GM21360 (cell line): ENCODE data around the gene PCSK4.
"Not testable (repeated sequence)": the region's sequence is repeated elsewhere in the genome, so short reads cannot be mapped to it uniquely, and the experiment has no call there.

Experiments used
- ATAC-seq: cut with Tn5 transposase; IDR thresholded peaks from one replicate; pipeline ENCODE4 v1.9.1; 2021; ENCODE audit warnings: mild to moderate bottlenecking, moderate library complexity; ENCODE audit not compliant: unreplicated experiment

The PCSK4 gene

GRCh38 chr19:1522838-1523237, 32.7 kb upstream of the PCSK4 start:
- no peak for ATAC-seq

DNA sequence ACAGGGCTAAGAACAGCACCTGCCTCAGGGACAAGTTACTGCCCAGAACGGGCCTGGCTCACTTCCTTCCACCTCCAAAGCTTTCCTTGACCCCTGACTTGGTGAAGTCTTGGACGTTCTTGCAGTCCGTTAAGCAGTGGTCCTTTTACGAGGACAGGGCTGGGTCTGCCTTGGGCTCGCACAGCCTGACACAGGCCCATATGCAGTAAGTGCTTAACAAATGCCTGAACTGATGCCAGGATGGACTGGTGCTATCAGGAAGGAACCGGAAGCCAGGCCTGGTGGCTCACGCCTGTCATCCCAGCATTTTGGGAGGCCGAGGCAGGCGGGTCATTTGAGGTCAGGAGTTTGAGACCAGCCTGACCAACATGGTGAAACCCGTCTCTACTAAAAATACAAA, 31.9 kb upstream of the PCSK4 start:
- ATAC-seq = no peak

GRCh38 chr19:1521636-1522035, 31.5 kb upstream of the PCSK4 start:
- no peak for ATAC-seq

GRCh38 chr19:1520203-1520780, 30.1 kb upstream of the PCSK4 start:
- no peak for ATAC-seq

- ATAC-seq = not testable (repeated sequence)
These were observed 29.7 kb upstream of the PCSK4 start for GRCh38 chr19:1519802-1520201.

DNA sequence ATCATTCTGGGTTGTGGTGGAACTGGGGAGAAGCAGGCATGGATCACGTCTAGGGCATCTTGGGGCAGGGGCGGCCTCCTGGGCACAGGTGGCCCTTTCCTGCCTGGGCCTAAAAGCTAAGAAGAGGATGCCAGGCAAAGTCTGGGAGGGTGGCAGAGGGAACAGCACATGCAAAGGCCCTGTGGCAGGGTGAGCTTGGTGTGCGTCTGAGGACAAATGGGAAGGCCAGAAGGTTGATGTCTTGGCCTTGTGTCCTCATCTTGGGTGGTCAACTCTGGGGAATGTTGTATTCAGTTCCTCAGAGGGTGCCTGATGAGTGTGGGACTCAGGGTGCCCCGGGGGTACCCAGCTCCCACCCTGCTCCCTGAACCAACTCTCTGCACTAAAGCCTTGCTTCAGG, 28.3 kb upstream of the PCSK4 start:
- ATAC-seq = no peak

DNA sequence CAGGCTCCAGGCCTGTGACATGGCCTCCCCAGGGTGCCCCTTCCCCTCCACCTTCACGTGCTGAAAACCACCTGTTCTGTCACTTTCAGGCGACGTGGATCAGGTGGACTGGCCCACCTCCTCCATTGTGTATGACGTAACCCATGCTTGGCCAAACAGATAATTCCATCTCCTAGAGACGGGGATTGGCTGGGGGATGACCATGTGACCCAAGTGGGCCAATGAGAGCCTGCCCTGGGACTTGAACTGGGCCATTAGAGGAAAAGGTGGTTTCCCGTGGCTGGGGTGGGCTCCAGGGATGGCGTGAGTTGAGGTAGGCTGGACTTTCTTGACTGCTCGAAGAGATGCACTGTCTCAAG, 26.2 kb upstream of the PCSK4 start:
- no peak for ATAC-seq

- no peak for ATAC-seq
These were observed 25.0 kb upstream of the PCSK4 start for GRCh38 chr19:1514986-1515721.

- ATAC-seq = no peak
These were observed 24.1 kb upstream of the PCSK4 start for GRCh38 chr19:1514295-1514661.

- ATAC-seq = no peak
These were observed 23.5 kb upstream of the PCSK4 start for GRCh38 chr19:1513499-1514294.

DNA sequence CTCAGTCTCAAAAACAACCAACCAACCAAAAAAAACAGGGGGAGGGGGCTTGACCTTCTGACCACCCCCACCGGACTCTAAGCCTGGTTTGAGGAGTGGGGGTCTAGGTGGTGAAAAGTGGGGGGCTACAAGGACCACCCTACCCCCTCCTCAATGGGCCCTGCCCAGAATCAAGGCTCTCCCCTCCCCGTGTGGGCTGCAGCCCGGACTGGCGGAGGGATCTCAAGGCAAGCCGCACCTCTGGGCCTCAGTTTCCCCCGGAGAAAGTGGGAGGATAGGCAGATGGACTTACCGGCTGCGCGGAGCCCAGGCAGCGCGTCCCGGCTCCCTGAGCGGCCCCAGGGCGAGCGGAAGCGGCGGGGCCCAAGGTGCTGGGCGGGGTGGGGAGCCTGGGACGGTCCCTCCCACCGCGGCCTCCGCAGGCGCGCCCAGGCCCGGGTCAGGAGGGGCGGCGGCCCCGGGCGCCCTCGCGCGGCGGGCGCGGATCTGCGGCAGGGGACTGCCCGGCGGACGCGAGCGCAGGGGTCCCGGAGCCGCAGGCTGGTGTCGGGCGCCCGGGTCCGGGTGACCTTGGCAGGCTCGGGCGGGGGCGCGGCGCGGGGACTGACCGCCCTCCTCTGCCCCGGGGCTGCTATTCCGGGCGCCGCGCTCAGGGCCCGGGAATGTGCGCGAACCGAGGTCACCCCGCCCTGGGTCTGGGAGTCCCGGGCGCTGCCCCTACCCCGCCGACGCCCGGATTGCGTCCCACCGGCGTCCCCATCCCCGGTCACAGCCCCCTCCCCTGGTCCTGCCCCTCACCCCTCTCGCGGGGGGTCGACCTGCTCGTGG, 22.7 kb upstream of the PCSK4 start, which contains the start of gene ADAMTSL5:
Gene ADAMTSL5 (minus strand): TSS at position 349 of the 828 bp plus-strand sequence. CDS start 2,076 bp downstream, outside the sequence.
- ATAC-seq = no peak

DNA sequence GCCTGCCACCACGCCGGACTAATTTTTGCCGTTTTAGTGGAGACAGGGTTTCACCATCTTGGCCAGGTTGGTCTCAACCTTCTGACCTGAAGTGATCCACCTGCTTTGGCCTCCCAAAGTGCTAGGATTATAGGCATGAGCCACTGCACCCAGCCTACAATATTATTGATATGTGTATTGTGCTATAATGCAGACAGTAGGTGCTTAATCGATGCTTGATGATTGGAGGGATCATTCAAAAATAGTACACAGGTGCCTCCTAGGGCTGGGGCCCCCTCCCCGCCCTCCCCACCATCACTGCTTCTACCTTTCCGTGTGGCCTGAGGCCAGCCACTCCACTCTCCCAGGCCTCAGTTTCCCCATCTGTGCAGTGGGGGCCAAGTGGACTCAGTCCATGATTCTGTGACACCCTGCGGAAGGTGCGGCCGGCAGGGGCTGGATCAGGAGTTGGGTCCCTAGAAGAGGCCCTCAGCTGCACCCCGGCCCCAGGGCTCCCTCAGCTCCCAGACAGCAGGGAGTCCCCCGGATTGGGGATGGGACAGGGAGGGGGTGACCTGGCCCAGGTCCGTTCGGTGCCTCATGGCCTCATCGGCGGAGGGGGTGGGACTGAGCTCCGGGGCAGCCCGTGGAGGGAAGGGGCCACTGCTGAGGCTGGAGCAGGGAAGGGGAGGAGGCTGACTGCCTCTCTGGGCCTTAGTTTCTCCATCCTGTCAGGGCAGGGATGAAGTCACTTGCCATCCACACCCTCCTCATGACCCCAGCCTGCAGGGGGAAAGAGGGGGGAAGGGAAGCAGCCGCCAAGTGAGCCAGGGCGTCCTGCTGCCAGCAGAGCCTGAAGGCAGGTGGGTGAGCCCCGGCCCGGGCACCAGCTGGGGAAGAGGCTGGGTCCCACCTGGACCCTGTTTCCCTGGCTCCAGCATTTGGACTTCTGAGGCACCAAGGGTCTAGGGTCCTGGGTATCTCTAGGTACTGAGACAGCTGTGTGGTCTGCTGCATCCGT, 21.5 kb upstream of the PCSK4 start:
- no peak for ATAC-seq

GRCh38 chr19:1510807-1511206, 20.7 kb upstream of the PCSK4 start:
- ATAC-seq = no peak

DNA sequence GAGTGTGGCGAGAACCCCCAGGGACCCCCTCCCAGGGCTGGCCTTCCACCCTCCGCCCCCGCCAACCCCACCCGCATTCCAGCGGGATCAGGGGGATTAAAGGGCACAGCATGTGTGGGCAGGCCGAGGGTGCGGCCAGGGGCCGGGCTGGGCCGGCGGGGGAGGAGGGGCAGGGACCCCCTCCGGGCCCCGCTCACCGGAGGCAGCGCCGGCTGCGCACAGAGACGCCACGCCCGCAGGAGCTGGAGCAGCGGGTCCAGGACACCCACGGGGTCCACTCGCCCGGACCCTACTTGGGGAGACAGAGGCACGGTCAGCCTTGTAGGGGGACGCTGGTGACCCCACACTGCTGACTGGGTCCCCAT, 20.3 kb upstream of the PCSK4 start:
- no peak for ATAC-seq

- ATAC-seq = no peak
These were observed 19.7 kb upstream of the PCSK4 start for GRCh38 chr19:1509602-1510441.

DNA sequence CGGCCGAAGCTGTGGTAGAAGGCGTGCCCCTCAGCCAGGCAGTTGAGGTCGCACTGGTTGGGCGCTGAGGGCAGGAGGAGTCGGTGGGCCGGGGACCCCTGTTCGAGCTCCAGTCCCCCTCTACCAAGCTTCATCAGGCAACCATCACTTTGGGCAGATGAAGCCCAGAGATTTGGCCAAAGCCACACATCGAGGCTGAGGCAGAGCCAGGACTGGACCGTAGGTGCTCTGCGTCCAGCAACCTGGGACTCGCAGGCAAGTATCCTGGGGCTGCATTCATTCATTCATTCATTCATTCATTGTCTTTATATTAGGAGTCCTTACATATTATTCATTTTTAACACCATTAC, 18.3 kb upstream of the PCSK4 start:
- ATAC-seq = no peak

- no peak for ATAC-seq
These were observed 17.8 kb upstream of the PCSK4 start for GRCh38 chr19:1507763-1508506.

GRCh38 chr19:1507192-1507660, 17.1 kb upstream of the PCSK4 start:
- ATAC-seq = no peak
